HG03025 (cell line): Measurements from ENCODE around the gene OXA1L.

ENCODE experiments used
- ATAC-seq: cut with Tn5 transposase; IDR thresholded peaks from one replicate; pipeline ENCODE4 v1.9.1; 2021; ENCODE audit warnings: mild to moderate bottlenecking, moderate library complexity; ENCODE audit not compliant: unreplicated experiment, low FRiP score

Gene OXA1L

DNA sequence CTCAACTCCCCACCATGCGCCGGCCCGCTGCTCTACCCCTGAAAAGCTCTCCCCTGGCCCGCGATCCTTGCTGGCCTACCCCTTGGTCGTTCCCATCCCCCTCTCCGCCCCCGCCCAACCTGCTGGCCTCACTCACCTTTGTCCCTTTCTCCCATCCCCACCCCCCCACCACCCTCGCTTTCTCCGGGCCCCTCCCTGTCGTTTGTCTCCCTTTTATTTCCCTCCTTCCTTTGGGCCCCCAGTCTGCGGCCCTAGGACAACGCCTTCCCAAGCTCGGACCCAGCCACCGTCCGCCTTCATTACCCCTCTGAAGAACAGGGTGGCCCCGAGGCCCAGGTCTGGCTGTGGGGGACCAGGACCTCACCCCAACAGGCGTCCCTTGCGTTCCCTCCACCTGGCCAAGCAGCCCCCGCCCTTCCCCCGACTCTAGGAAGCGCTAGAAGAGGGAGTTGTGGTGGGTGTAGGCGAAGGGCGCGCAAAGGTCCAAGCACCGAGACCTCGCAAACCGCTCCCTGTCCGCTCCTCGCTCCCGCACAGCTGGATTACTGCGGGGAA is 55.6 kb downstream of the OXA1L start:
- ATAC-seq = no peak
